HG02943 (cell line): ENCODE measurements around the gene ITGB6.
A peak's percentile ranks its signal among the peaks of the same experiment; 100 is the strongest.

Experiments
- ATAC-seq: cut with Tn5 transposase; IDR thresholded peaks from one replicate; pipeline ENCODE4 v1.9.1; 2021; ENCODE audit warnings: mild to moderate bottlenecking, low read depth, moderate library complexity; ENCODE audit not compliant: unreplicated experiment

ITGB6 gene

DNA sequence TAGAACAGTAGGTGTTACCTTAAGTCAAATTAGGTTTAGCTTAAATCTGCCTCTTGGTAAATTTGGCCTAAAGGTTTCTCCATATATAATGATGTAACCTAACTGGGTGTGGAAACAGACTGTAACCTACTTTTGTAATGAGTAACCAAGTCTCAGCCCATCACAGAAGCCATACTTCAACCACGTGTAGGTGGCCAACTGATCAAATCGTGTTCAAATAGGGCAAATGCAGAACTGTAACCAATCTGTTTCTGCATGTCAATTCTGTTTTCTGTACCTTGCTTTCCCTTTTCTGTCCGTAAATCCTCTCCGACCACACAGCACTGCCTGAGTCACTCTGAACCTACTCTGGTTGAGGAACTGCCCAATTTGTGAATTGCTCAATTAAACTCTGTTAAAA is 103.7 kb downstream of the ITGB6 start:
- no peak for ATAC-seq

DNA sequence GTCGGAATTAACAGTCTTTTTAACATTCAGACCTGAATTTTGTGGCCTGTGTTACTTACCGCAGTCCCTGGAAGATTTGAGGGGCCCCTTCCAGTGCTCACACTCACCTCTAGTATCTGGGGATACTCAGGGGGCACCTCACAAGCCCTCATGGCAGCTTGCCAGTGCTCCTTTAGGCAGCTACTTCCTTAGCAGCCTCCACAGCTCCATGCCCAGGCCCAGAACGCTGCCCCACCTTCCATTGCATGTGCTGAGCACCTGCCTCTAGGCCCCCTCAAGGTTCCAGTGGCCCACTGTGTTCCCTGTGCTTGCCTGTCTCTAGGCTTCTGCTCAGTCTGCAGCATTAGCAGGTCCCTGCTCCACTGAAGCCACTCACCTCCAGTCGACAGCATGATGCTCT is 107.6 kb downstream of the ITGB6 start:
- no peak for ATAC-seq

DNA sequence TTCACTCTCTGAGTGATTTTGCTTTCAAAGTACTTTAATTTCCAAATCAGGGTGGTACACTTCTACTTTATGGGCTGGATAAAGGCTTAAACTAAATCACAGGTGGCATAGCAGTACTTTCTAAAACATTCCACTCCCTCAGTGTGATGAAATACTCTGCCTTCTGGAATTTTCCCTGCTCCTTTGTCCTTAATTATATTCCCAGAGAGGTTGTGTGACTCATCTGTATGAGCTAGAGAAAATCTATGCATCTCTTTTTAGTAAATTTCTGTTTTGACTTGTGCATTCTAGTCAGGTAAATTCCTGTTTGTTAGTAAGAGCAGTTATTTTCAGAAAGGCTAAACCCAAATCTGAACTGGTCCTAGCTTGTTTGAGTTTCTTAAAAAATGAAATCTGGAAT is 108.7 kb downstream of the ITGB6 start:
- no peak for ATAC-seq

DNA sequence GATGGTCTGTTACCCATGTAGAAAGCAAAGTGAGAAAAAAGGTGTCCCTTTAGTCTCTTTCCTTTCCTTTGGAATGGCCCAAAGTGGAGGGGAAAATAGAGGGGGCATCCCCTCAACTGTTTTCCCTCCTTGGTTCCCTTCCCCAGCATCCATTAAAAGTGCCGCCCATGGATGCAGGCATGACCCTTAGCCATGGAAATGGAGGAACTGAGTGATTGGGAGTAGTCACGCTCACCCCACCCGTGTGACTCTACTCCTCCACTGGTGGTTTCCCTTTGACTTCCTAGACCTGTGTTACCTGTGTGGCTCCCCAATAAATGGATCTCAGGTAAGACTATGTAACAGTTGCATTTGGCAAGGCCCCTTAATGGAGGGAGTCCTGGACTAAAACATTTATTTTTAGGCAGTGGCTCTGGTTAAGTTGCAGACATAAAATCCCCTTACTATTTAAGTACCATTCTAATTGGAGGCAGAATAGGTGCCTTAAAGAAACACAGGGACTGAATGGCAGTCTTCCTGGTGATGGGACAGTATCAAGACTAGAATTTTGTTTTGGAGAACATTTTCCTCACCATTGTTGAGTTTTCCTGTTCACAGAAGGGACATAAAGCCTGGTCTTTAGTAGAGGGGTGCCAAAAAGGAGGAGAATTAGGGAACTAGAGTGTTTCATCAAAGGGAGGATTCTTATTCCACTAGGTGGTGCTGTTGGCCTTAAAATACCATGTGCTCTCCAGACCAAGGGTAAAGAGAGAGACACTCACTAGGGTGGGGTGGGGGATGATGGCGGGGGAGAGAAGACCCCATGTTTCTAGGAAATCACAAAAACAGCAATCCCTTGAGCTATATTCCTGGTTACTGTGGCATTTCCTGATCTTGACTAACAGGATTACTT is 112.0 kb downstream of the ITGB6 start:
- ATAC-seq, result no peak

DNA sequence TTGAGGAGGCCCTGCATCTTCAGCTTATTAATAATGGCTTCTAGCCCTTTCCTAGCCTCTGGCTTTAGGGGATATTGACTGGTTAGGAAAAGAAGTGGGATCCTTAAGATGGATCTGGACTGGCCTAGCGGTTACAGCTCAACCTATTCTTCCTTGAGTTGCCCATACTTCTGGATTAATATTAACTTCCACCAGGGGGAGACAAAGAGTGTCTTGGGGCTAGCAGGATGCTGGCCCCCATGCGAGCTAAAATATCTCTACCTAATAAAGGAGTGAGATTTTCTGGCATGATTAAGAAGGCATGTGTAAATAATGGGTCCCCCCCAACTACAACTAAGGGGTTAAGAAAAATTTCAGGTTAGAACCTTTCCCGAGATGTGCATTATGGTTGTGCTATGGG is 114.4 kb downstream of the ITGB6 start:
- no peak for ATAC-seq

DNA sequence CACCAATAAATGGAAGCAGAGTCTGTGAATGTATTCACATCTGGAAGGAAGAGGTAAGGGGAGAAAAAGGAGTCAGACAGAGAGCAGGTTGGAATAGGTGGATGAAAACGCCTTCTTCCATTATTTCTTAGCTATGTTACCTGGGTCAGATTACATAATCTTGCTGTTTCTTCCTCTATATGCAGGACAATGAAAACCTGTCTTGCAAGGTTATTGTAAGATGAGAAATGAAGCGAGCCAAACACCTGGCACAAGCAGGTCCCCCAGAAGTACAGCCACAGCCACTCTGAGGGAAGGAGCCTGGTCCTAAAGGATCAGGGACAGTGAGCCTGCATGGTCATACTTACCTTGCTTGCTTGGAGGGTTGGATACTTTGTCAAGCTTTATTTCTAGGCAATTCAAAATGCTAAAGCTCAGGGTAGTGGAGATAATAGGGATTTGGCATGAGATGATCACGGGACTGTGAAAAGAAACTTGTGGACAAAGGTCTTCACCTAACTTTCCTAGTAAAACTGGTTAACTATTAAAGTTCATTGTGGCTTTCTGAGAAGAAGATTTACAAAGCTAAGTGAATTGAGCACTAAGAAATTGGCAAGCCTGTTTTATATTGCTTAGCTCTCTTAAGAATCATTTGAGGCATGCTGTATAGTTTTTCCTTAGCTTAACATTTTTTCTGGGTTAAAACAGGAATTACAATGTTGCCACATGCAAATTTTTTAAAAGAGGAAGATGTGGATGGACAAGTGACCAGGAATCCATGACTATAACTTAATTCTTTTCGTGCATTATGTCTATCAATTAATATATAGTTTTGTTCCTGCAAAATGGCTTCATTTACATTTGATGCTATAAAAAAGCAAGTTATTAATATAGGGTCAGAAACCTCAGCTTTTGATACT is 121.9 kb downstream of the ITGB6 start:
- ATAC-seq, result no peak

DNA sequence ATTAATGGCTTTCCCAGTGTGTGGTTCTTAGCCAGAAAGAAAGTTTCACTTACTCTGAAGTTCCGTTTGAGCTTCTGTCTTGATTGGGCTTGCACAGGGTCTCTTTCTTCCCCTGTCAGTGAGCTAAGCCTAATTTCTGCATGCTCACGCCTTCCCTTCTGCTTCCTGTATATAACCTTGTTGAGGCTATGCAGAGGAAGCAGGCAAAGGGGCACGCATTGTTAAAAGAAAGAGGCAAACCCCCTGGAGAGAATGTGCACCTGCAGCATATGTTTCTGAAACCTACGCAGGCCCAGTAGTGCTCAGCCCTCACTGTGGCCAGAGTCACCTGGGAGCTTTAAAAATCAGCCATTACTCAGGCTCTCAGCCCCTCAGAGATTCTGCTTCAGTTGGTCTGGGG is 123.2 kb downstream of the ITGB6 start:
- peak; percentile 65 for ATAC-seq

DNA sequence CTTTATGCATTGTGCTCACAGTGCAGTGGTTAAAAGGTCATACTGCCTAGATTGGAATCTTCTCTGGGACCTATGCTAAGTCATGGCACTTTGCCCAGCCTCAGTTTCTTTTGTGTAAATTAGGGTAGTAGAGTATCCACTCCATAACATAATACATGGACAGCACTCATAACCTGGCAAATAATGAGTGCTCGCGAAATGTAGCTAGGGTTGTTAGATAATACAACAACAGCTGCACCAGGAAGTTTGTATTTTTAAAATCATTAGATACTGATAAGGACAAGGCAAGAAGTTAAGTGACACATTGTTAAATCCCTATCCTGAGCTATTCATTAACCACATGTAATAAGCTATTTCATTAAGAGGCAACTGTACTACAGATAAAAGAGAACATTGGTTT is 123.8 kb downstream of the ITGB6 start:
- ATAC-seq, result no peak

DNA sequence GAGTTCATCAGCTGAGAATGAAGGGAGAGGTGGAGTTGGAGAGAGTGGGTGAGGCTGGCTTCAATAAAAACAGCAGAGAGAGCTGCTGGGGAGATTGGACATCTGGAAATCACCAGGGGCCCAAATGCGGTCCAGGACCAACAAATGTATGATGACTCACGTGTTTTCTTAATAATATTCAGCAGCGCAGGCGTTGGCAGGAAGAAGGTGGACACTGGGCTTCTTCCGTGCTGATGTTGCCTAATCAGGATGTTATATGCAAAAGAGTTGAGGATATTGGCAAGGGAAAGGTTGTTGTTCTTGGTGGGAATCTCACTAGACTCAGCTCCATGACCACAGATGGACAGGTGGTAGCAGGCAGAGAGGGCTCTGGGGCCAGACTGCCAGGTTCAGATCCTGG is 124.9 kb downstream of the ITGB6 start:
- no peak for ATAC-seq

DNA sequence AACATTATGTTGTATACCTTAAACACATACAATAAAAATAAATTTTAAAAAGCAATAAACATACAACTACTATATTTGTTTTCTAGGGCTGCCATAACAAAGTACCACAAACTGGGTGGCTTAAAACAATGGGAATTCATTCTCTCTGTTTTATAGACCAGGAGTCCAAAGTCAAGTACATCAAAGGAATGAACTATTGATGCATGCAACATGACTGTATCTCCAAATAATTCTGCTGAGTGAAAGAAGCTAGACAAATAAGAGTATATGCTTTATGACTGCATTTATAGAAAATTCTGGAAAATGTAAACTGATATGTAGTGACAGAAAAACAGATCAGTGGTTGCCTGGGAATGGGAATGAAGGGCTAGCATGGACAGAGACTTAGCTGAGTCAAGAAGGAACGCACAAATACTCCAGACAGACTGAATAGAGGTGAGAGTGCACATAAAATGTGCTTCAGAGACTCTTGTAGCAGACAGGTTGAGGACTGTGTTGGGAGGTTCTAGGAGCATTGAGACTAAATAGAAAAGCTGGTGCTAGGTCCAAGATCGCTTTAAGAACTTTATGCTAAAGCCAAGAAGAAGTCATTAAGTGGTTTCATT is 126.7 kb downstream of the ITGB6 start:
- no peak for ATAC-seq

DNA sequence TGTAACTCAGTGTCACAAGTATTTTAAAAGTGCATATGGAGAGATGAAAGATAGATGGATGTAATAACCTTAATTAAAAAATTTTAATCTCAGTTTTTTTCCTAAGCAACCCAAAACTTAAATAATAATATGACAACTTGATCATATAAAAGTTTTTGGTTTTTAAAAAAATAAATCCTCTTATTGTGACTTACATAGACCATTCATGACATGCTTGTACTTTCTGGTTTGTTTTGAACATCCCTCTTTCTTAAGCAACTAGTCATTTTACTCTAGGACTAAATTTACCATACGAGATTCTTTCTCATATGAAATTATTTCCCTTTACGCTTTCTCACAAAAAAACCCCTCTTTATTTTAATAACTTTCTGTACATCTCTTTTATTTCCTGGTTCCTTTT is 131.2 kb downstream of the ITGB6 start:
- ATAC-seq, result no peak

DNA sequence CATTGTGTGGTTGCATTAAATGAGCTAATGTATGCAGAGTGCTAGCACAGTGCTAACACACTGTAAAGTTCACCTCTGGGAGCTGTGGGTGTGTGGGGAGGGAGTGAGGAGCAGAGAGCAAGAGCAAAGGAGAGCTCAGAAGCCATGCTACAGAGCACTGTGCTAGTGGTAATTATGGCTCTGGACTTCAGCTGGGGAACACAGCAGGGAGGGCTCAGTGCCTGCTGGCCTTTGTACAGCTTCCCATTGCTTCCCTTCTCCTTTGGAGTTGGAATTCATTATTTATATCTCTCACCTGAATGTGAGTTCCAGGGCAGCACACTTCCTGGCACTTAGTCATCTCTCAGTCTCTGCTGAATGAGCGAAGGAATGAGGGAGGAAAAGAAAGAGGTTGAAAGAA is 135.2 kb downstream of the ITGB6 start:
- no peak for ATAC-seq

DNA sequence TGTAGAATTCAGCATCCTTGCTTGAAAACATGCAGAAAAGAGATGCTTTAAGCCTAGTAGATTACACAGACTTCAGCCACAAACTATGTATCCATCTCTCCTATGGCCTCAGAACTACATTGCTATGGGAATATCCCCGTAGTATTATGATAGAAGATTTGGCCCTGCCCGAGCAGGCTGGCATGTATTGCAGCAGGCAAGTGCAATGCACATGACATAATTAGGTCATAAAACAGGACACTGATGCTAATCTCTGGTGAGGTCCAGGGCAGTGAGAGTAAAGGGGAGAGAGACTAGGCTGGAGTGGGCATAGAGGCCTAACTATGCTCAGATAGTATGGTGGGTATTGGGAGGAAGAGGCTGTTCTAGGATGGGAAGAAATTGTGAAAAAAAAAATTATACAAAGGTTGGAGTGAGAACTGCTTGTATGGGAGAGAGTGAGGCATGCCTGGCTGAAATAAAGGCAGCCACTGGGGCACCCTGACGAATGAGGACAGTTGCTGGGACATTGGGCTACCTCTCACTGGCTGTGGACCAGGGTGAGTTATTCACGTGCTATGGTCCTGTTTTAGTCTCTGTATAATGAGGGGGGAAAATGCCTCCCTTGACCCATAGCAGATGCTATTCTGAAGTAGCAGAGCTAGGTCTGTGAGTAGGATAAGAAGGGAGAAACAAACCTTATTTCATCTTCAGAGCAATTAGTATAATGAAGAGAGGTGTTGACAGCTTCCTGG is 136.0 kb downstream of the ITGB6 start:
- ATAC-seq, result no peak

DNA sequence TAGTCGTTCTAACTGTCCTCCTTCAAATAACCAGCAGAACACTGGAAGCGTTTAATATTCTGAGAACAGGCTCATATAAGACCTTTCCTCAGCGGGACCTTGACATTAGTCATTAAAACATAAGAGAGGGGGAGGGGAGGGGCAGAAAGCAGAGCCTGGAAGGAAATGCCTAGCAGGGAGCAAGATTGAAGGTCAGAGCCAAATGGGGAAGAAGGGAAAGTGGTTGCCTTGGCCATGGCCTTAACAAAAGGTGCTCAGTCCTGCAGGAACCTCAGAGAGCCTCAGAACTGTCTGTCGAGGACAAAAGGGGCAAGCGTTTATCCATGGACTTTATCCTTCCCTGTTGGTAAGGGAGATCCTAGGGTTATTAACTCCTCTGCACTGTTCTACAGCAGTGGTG is 136.8 kb downstream of the ITGB6 start:
- ATAC-seq, result no peak

DNA sequence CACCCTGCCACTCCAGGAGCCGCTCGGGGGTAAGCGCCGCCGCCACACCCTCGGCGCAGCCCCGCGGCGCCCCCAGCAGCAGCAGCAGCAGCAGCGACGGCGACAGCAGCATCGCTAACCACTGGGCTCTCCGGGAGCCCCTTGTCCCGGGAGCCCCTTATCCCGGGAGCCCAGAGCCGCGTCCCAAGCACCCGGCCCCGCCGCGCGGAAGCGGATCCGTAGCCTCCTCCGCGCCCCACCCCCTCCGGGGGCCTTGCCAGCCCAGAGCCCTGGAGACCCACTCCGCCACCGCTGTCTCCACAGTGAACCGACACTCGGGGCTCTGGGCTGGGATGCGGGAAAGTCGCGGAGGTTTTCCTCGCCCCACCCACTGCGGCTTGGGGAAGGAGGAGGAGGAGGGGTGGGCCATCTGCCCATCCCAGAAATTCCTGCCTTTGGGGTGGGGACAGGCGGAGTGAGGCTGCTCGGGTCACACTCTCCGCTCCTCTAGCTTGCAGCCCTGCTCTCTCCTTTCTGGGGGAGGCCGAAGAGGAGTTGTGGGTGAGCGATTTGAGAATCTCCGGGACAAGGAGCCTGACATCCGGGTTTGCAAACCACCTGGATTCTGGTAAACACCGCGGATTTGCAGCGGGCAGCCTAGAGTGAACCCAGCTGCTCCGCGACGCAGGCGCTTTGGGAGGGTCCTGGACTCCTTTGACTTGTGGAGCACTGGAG is 137.6 kb downstream of the ITGB6 start, which contains the start of gene PLA2R1:
Gene PLA2R1 (minus strand): TSS at position 324 of the 714 bp plus-strand sequence. CDS start 212 bp downstream, at position 112.
- no peak for ATAC-seq

DNA sequence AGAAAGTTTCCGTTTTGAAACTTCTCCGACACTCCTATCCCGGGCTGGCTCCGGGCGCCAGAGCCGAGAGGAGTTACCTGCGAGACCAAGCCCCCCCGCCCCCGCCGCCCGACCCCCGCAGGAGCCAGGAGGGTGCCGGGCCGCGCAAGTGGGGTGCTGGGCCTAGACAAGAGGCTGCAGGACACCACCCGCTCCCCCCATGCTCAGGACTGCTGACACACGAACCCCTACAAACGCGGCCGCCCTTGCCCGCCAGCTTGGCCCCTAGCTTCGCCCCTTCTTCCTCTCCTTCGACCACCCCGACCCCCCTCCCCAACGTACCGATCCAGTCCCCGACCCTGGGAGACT is 138.2 kb downstream of the ITGB6 start:
- ATAC-seq, result no peak

DNA sequence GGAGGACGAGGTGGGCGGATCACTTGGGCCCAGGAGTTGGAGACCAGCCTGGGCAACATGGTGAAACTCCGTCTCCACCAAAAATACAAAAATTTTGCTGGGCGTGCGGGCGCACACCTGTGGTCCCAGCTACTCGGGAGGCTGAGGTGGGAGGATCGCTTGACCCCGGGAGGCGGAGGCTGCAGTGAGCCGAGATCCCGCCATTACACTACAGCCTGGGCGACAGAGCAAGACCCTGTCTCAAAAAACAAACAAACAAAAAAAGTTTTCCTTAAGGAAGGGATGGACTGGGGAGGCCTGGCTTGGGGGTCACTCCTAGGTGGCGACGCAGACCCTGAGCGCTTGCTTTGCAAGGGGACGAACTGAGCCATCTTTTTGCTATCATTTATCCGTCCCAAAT is 138.5 kb downstream of the ITGB6 start:
- no peak for ATAC-seq

DNA sequence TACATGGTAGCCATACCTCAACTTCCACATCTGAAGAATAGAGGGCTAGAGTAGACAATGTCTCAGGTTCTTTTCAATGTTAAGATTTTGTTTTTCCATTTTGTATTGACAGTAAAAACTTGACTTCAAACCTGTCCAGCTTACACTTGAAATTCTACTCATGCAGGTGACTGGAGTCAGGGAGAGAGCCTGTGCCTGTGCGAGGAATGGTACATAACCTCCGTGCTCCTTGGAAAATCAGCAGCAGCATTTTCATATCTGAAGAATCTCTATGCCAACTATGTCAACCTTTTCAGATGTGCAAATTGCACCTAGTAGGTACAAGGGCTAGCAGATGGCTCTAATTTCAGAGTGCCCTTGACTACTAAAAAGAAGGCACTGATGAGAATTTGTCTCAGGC is 139.8 kb downstream of the ITGB6 start:
- no peak for ATAC-seq

DNA sequence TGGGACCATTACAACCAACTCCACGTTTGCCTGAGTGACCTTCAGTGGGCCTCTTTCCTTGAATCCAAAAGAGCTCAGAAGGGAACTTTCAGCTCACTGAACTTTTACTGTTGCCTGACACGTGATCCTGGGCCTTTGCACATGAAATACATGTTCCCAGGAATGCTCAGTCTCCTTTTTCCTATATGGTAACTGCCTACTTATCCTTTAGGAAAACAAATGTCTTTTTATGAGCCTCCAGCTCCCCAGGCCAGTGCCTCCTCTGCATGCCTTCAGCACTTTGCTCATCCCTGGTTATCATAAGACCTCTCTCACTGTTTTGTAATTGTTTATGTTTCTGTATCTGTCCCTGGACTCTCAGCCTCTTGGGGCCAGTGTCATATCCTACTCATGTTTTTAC is 142.7 kb downstream of the ITGB6 start:
- ATAC-seq, result no peak

DNA sequence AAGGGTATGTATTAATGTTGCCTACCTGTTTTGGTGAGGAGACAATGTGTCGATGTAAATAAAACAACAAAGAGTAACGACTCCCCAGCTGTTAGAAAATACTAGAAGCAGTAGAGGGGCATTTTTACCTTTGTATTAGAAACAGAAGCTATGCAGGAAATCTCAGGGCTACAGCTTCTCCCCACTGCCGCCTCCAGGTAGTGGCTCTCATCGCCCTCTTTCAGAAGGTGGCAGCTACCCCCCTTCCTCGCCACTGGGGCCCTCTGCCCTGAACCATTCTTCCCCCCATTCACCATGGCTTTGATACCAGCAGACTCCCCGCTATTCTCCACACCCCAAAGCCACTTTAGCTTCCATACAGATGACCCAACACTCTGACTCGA is 144.4 kb downstream of the ITGB6 start:
- no peak for ATAC-seq
